IPS-11a (cell line): ENCODE data around the gene OSBPL2.

Experiments
- H3K4me3 ChIP-seq: one replicate; pipeline ENCODE4 v1.5.1; 2013; ENCODE audit warnings: low read depth, low read length, control low read depth

Gene OSBPL2

GRCh38 chr20:62321521-62321948 lies 83.2 kb downstream of the OSBPL2 start:
- no peak overlapping the region for H3K4me3 ChIP-seq

GRCh38 chr20:62321975-62322374 lies 83.7 kb downstream of the OSBPL2 start:
- no peak overlapping the region for H3K4me3 ChIP-seq

- H3K4me3 ChIP-seq, result no peak overlapping the region
Measured at GRCh38 chr20:62322492-62323041, 84.2 kb downstream of the OSBPL2 start.

- H3K4me3 ChIP-seq, result no peak overlapping the region
Measured at GRCh38 chr20:62323146-62323979, 85.0 kb downstream of the OSBPL2 start.

- no peak overlapping the region for H3K4me3 ChIP-seq
Measured at GRCh38 chr20:62323980-62324906, 85.9 kb downstream of the OSBPL2 start.

GRCh38 chr20:62325172-62325905 lies 87.0 kb downstream of the OSBPL2 start:
- no peak overlapping the region for H3K4me3 ChIP-seq

GRCh38 chr20:62326559-62326958 lies 88.2 kb downstream of the OSBPL2 start:
- no peak overlapping the region for H3K4me3 ChIP-seq

- no peak overlapping the region for H3K4me3 ChIP-seq
Measured at GRCh38 chr20:62326959-62327725, 88.8 kb downstream of the OSBPL2 start.

- no peak overlapping the region for H3K4me3 ChIP-seq
Measured at GRCh38 chr20:62327726-62328495, 89.6 kb downstream of the OSBPL2 start.

GRCh38 chr20:62328684-62329388 lies 90.5 kb downstream of the OSBPL2 start:
- no peak overlapping the region for H3K4me3 ChIP-seq

- no peak overlapping the region for H3K4me3 ChIP-seq
Measured at GRCh38 chr20:62329389-62330377, 91.4 kb downstream of the OSBPL2 start.

- H3K4me3 ChIP-seq, result no peak overlapping the region
Measured at GRCh38 chr20:62330576-62331317, 92.4 kb downstream of the OSBPL2 start.

- H3K4me3 ChIP-seq, result no peak overlapping the region
Measured at GRCh38 chr20:62331347-62331746, 93.0 kb downstream of the OSBPL2 start.

GRCh38 chr20:62332421-62332820 lies 94.1 kb downstream of the OSBPL2 start:
- H3K4me3 ChIP-seq, result no peak overlapping the region

GRCh38 chr20:62332989-62333819 lies 94.9 kb downstream of the OSBPL2 start:
- H3K4me3 ChIP-seq, result no peak overlapping the region
